Measurements from ENCODE around the gene IL20.

IL20 gene, protein sequence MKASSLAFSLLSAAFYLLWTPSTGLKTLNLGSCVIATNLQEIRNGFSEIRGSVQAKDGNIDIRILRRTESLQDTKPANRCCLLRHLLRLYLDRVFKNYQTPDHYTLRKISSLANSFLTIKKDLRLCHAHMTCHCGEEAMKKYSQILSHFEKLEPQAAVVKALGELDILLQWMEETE

DNA sequence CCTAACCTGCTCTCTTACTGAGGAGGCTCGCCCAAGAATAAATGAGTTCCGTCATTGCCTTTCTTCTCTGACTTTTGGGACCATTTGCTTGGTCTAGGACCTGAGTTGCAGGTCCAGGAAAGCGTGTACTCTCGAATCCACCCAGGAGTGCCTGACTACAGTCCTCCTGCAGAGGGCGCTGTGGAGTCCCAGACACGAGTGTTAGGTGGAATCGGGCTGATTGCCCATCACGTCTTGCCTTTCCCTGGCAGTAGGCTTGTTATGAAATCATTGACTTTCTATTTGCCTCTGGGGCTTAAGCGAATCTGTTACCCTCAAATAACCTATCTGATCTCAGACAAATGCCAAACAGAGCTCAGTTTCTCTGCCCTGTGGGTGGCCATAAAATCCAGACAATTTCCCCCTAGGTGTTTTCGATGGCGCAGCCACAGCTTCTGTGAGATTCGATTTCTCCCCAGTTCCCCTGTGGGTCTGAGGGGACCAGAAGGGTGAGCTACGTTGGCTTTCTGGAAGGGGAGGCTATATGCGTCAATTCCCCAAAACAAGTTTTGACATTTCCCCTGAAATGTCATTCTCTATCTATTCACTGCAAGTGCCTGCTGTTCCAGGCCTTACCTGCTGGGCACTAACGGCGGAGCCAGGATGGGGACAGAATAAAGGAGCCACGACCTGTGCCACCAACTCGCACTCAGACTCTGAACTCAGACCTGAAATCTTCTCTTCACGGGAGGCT is at the start of gene IL20:
Gene IL20 (plus strand): TSS at position 685 of the 733 bp plus-strand sequence. CDS start 230 bp downstream, outside the sequence.
- DNase-seq: peak; percentile 92

DNA sequence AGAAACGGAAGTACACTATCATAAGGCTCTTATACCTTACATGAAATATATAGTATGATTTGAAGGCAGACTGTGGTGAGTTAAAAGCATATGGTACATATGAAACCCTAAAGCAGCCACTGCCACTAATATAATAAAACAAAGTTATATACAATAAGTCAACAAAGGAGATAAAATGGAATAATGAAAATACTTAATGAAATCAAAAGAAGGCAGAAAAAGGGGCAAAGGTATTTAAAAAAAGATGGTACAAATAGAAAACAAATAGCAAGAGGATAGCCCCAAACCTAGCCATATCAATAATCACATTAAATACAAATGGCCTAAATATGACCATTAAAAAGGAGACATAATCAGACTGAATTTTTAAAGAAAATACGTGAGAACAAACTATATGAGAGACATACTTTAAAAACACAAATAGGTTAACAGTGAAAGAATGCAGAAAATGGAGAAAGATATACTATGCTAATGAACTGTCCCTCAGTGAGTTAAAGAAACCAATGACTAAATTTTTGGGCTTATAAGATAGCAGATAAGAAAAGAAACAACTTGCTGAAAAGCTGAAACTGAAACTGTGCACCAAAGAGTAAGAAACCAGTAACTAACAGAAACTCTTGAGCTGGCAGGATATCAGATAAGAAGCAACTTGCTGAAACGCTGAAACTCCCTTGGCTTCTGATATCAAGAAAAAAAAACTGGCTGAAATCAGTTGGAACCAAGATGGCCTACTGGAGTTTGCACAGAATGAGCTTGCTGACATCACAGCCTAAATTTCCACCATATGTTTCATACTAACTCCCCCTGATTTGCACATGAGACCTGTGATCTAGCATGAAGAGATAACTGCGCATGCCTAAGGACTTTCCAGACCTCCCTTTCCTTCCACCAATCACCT is 48.8 kb upstream of the IL20 start:
- DNase-seq: peak; percentile 13

DNA sequence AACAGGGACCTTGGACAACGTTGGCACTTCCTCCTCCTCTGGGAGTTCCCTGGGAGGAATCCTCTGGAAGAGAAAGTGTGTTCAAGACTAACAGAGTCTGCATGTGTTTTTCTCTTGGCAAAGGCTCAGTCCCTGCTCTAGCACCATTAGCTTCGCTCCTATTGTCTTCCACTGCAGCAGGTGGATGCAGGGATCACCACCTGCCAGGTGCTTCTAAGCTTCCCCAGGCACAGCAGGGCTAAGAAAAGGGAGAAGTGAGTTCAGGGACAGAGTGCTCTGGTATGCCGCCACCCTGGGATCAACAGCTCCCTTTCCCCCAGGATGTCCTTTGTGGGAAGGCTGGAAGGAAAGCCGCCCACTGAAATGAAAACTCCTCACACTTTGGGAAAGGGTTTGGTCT is 43.9 kb upstream of the IL20 start:
- no peak for DNase-seq

DNA sequence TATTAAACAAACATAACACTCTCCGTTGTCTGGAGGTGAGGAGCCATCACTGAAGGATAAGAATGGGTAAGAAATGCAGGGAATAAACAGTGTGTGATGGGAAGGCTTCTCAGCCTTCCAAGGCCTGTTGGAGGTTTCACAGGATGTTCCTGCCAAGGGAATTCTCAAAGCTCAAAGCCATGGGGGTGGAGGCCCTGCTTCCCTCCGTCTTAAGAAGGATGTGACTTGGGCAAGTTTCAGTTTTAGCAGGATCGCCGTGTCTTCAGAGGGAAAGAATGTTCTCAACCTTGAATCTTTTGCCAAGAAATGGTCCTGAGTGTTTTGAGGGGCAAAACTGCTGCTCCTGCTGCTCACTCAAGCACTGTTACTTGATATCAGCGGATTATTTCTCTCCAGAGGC is 41.7 kb upstream of the IL20 start:
- no peak for DNase-seq

DNA sequence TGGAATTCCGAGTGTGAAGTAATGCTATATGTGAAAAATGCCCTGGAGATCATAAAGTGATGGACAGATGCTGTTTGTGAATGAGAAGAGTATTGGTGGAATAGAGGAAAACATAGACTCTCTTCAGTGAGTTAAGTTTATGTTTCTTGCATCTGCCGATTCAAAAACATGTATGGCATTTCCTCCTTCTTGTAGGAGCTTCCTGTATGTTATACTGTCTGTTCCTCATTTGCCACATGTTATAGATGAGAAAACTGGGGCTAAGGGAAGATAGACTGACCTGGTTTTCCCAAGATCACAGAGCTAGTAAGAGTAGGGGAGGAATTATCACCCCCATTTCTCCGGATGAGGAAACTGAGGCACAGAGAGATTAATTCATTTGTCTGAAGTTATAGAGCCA is 41.1 kb upstream of the IL20 start:
- no peak for DNase-seq

DNA sequence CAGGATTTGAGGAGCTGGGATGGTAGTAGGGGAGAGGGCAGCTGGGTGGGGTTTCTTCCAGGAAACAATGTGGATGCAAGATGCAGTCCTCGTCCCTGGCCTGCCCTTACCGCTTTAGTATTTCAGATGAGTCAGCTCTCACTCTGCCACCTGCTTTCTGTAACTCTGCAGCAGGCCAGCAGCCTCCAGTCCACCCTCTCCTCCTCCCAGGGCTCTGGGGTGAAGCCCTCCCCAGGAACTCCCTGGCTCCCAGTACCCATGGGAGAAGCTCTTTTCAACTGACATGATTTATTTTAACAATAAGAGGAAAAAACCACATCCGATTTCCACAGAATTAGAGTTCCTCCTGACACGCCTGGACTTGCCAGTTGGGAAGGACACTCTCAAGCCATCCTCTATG is 39.0 kb upstream of the IL20 start:
- DNase-seq: no peak

DNA sequence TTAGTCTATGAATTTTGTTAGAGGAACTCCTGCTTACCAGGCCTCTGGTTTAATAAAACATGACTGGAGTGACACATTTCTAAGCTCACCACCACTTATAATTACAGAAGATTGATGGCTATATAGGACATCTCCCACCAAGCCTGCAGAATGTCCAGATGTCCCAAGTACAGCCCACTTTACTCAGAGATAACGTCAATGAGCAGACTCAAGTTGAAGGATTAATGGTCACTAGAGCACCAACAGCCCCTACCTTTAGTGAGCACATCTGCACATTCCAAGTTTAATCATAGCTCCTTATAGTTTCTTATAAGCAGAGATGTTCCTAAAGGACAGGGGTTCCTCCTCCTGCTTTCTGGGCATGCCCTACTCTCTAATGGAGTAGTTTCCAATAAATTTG is 37.4 kb upstream of the IL20 start:
- DNase-seq: no peak

DNA sequence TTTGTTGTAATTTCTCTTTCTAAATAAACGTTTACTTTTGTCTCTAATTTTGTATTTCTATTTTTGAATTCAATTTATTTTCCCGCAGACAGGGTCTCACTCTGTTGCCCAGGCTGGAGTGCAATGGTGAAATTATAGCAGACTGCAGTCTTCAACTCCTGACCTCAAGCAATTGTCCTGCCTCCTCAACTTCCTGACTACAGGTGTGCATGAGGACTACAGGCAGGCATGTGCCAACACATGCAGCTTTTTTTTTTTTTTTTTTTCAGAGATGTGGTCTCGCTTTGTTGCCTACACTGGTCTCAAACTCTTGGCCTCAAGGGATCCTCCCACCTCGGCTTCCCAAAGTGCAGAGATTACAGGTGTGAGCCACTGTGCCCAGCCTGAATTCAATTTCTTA is 36.7 kb upstream of the IL20 start:
- no peak for DNase-seq

DNA sequence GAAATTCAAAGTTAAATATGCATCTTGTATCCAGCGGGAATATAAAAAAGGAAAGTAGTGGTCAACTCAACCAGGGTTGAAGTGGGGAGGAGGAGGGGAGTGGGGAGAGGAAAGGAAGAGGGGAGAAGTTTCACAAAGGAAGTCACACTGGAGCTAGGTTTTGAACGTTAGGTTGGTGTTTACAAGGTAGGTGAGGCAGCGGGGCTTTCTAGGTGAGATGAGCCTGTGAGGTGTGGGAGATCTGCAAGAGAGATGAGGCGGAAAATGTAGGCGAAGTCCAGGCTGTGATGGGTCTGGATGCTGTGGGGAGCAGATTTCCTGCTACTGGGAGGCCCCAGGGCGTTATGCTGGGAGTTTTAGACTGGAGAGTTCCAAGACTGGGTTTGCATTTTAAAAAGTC is 36.1 kb upstream of the IL20 start:
- peak; percentile 31 for DNase-seq

DNA sequence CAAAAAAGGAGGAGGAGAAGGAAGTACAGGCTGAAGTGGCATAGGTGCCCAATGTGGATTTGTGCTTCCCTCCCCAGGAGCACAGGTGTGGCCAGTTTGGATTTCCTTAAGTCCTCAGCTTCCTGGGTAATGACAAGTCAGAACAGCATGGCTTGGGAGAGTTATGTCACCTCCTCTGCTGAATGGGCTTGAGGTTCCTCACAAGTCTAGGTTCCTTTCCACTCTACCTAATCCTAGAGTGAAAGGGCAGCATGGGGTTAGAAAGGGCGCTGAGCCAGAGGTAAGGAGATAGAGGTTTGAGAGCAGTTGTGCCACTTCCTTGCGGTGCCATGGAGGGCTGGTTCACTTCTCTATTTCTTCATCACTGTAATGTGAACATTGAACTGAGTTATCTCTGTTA is 35.5 kb upstream of the IL20 start:
- DNase-seq: peak; percentile 10

DNA sequence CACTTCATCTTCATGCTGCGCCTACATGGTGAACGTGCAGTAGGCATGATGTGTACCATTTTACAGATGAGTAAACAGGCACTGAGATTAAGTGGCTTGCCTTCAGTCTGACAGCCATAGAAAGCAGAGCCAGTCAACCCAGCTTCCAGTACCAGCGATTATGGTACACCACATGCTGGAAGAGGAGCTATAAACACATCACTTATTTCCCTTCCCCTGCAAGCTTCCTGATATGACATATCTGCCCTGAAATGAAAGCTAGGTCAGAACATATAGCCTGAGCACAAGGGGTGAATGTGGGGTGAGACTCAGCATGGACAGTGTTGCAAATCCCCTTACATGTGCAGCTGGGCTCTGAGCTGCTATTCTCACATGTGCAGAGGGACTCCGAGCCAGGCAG is 33.8 kb upstream of the IL20 start:
- no peak for DNase-seq

DNA sequence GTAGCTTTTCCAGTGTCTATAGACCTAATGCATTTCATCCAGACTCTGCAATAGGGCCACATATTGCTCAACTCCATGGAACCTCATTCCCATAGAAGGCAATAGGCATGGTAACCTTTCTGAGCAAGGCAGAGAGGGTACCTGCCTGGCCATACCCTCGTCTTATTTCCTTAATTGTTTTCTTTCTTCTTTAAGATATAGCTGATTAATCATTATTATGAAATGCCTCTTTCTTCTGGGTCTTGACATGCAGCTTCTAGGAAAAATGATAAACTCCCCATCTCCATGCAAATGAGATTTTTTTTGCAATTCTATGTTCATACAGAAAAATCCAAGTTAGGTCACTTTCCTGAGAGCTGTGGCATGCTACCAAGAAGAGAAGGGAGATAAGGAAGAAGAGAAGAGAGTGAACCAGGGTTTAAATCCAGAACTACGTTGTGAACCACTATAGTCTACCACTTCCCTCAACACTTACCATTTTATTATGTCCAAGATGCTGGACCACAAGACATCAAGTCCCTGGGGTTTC is 33.0 kb upstream of the IL20 start:
- DNase-seq: no peak

DNA sequence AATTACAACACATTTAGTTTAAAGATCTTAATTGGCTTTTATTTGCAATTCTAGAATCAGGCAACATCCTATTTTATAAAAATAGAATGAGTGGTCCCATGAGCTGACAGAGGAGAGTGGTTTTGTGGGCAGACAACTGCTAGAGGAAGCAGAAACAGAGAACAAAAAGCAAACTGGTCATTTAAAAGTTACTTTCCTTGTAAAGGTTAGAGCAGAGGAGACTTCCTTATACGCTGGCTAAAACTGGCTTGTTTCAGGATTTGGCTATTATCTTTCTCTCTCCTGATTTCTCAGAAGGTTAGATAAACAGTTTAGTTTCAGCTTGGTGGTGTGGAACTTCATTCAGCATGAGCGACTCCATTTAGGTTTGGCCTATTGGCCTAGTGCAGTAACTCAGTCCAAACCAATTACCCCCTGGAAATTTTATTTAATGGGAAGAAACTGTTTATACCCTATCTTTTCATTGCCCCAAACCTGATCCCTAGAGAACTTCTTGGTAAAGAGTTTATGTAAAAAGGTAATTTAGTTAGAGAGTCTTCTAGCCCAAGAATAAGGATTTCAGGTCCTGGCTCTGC is 32.2 kb upstream of the IL20 start:
- no peak for DNase-seq

DNA sequence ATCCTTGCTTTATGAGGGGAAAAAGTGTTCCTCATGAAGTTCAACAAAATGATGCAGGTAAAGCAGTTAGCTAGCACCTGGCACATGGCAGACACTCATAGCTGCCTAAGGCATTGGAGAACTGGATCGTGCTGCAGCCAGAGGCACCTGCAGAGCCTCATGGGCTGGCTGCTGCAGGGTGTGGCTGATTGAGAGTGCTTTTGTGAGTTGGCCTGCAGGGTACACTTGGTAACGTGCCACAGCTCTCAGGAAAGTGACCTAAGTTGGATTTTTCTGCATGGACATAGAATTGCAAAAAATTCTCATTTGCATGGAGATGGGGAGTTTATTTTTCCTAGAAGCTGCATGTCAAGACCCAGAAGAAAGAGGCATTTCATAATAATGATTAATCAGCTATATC is 31.6 kb upstream of the IL20 start:
- DNase-seq: no peak

DNA sequence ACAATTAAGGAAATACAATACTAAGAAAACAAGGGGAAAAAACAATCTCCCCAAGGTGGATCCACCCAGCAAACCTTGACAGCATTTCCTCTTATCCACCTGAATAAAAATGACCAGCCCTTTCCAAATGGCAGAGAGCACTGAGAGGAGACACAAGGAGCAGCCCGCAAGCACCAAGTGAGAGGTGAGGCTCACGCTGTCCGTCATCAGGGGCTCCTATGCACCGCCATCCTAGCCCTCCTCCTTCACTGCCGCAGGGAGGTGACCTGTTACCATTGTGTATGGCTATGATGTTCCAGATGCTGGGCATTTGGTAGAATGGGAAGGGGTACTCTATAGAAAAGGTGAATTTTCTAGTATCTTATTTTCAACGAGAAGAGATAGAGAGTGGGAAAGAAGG is 31.2 kb upstream of the IL20 start:
- DNase-seq: no peak

DNA sequence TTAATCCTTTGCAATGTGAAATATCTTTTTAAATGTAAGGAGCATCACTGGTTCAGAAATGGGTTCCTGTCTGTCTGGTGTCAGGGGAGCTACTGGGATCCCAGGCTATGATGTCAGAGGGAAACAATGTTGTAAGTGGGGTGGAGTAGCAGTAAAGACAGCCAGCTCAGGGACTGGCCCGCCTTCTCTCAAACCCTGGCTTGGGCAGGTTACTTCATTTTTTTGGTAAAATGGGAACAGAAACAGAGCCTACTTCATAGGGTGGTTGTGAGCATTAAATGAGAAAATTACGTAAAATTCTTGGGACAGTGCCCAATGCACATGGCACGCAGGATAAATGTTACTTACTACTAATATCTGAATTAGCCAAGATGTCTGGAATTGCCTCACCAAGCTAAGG is 30.7 kb upstream of the IL20 start:
- DNase-seq: no peak

DNA sequence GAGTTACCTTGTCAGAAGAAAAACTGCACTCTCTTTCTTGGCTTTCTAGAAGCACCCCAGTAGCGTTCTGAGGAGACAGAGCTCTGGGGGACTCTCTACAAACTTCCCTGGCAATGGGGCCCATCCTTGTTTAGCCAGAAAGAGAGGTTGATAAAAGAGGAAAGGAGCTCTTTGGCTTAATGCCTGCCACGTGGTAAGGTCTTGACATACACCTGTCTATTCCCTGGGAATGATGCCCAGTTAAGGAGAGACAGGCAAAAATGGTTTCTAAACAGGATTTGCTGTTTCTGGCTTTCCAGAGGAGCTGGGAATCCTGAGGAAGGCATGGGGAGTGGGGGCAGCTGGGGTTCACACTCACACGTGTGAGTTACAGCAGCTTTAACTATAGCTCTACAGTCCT is 30.2 kb upstream of the IL20 start:
- DNase-seq: no peak

DNA sequence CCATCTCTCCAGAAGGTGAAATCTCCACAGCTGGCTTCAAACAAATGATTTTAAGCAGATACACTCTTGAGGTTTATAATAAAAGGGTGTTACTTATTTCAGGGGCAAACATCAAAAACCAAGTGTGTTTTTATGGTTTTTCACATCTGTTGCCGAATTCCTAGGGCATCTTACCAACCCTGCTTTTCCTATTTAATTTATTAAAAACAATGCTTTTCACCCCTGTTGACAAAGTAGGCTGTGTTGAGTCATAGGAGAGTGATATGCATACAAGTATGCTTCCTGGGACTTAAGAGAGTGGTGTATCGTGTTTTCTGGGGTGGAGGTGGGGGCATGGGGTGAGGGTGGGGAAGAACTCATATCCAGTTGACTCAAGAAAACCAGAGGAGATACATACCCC is 29.3 kb upstream of the IL20 start:
- DNase-seq: no peak

DNA sequence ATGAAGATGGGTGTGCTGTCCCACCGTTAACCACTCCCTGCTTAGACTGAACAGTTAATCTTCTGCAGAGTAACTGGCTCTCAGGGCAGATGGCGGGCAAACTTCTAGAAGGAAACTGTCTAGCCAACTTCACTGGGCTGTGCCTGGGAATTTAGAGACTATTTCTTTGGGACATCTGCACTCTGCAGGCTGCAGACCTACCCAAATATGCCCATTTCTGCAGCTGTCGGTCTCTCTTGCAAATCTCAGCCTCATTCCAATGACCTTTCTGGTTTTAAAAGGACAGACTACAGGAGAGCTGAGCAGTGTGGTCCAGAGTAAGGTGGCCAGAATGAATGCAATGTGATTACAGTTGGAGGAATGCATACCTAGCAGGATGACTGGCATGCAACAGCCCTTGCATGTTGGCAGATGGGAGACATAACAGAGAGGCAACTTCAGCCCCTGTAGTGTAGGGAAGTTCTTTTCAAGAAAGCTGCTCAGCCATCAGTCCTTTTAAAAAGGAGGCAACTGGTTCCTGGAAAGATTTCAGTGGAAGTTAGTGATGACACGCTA is 26.3 kb upstream of the IL20 start:
- no peak for DNase-seq

DNA sequence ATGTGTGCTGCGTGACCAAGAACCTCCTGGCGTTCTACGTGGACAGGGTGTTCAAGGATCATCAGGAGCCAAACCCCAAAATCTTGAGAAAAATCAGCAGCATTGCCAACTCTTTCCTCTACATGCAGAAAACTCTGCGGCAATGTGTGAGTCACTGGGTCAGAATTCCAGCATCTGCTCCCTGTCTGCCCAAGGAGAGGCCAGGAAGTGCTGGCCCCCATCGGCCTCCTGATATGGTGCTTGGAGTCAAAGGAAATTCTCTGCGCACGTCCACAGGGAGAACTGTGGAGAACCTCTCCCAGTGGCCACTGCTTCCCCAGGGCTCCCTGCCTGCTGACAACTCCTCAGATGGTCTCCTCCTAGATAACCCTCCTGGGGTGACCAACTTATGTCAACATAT is 25.6 kb upstream of the IL20 start:
- no peak for DNase-seq

DNA sequence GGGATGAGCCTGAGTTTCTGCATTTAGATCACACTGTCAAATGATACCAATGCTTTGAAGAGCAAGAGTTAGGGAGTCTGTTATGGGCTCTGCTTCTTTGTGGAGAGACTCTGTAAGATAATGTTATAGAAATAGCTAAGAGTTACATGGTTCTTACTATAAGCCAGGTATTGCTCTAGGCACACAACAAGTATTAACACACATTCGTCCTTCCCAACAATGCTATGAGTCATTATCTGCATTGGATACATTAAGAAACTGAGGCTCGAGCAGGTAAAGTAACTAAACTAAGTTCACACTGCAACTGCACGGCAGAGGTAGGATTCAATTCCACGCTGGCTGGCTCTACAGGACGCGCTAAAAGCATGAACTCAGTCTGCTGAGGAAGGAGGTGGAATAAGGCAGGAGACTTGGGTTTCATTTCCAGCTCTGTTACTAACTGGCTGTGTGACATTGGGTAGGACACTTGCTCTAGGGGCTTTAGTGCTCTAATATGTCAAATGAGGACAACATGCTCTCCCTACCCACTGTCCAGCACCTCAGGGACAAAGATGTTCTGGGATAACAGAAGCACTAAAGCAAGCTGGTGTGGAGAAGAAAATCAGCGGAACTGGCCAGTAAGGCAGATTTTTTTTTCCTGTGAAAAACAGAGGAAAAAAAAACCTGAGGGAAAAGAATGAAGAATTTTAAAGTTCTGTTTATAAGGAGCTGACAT is 23.7 kb upstream of the IL20 start:
- no peak for DNase-seq

DNA sequence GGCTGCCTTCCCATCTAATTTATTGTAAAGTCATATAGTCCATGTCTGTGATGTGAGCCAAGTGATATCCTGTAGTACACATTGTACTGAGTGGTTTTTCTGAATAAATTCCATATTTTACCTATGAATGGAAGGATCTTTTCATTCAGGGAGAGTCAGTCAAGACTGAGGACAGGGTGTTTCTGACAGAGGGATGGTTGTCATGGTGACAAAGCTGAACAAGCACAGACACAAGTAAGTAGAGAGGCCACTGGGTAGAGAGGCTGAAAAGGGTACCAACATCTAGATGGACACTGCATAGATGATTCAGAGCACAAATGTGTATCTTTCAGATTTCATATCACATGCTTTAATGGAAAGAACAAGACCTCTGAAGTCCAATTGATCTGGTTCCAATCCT is 22.6 kb upstream of the IL20 start:
- DNase-seq: no peak

Data from CD4-positive, alpha-beta T cell treated with Interleukin-6 for 4 hours (primary cell).